ENCODE results near the gene ATF2.

ATF2 gene

GRCh38 chr2:175181104-175181876, 13.3 kb upstream of the ATF2 start, which contains the start of gene ATP5MC3:
Gene ATP5MC3 (minus strand): TSS chr2:175181710. CDS start chr2:175181393, 317 bp downstream.
- H3K79me2 ChIP-seq (ENCODE audit: control insufficient read depth, insufficient read depth, low read length, unreplicated experiment), result peaks cover 41% of the 10 kb centered on the region
- peaks cover 30% of the 10 kb centered on the region for H3K36me3 ChIP-seq (ENCODE audit: insufficient read depth, low read length)
- no peaks in the 10 kb centered on the region for H3K27me3 ChIP-seq (ENCODE audit: insufficient read depth, low read length)
- peak within 1 kb of the TSS; percentile 92 for H3K4me3 ChIP-seq (ENCODE audit: low read depth, low read length)
- H3K4me1 ChIP-seq (ENCODE audit: control insufficient read depth, insufficient read depth, low read length, unreplicated experiment), result peaks cover 10% of the 10 kb centered on the region
- peak within 1 kb of the TSS; percentile 58 for H3K27ac ChIP-seq (ENCODE audit: low read depth, low read length)
- H2AFZ ChIP-seq (ENCODE audit: low read length, unreplicated experiment), result peak within 1 kb of the TSS; percentile 100

- no peaks in the 10 kb centered on the region for H3K27me3 ChIP-seq (ENCODE audit: insufficient read depth, low read length)
- peak overlapping the region; percentile 92 for H3K4me3 ChIP-seq (ENCODE audit: low read depth, low read length)
- peaks cover 41% of the 10 kb centered on the region for H3K79me2 ChIP-seq (ENCODE audit: control insufficient read depth, insufficient read depth, low read length, unreplicated experiment)
- H2AFZ ChIP-seq (ENCODE audit: low read length, unreplicated experiment), result peak overlapping the region; percentile 100
- peaks cover 13% of the 10 kb centered on the region for H3K4me1 ChIP-seq (ENCODE audit: control insufficient read depth, insufficient read depth, low read length, unreplicated experiment)
- peaks cover 30% of the 10 kb centered on the region for H3K36me3 ChIP-seq (ENCODE audit: insufficient read depth, low read length)
- H3K27ac ChIP-seq (ENCODE audit: low read depth, low read length), result peak overlapping the region; percentile 58
Measured at GRCh38 chr2:175180701-175181103, 12.7 kb upstream of the ATF2 start.

GRCh38 chr2:175176624-175177023, 8.6 kb upstream of the ATF2 start:
- H2AFZ ChIP-seq (ENCODE audit: low read length, unreplicated experiment), result no peak overlapping the region
- peaks cover 15% of the 10 kb centered on the region for H3K4me1 ChIP-seq (ENCODE audit: control insufficient read depth, insufficient read depth, low read length, unreplicated experiment)
- no peaks in the 10 kb centered on the region for H3K27me3 ChIP-seq (ENCODE audit: insufficient read depth, low read length)
- H3K79me2 ChIP-seq (ENCODE audit: control insufficient read depth, insufficient read depth, low read length, unreplicated experiment), result peaks cover 35% of the 10 kb centered on the region
- no peak overlapping the region for H3K27ac ChIP-seq (ENCODE audit: low read depth, low read length)
- H3K4me3 ChIP-seq (ENCODE audit: low read depth, low read length), result no peak overlapping the region
- H3K36me3 ChIP-seq (ENCODE audit: insufficient read depth, low read length), result peaks cover 30% of the 10 kb centered on the region

GRCh38 chr2:175175896-175176295, 7.9 kb upstream of the ATF2 start:
- Histone ChIP-seq H3K27ac (ENCODE audit: low read depth, low read length) (no peak overlapping the region), H3K4me3 (ENCODE audit: low read depth, low read length) (no peak overlapping the region), H3K36me3 (ENCODE audit: insufficient read depth, low read length) (peaks cover 30% of the 10 kb centered on the region), H3K79me2 (ENCODE audit: control insufficient read depth, insufficient read depth, low read length, unreplicated experiment) (peaks cover 28% of the 10 kb centered on the region), H3K27me3 (ENCODE audit: insufficient read depth, low read length) (no peaks in the 10 kb centered on the region), H3K4me1 (ENCODE audit: control insufficient read depth, insufficient read depth, low read length, unreplicated experiment) (peaks cover 15% of the 10 kb centered on the region), H2AFZ (ENCODE audit: low read length, unreplicated experiment) (no peak overlapping the region)

GRCh38 chr2:175175320-175175719, 7.3 kb upstream of the ATF2 start:
- peaks cover 22% of the 10 kb centered on the region for H3K79me2 ChIP-seq (ENCODE audit: control insufficient read depth, insufficient read depth, low read length, unreplicated experiment)
- no peak overlapping the region for H3K27ac ChIP-seq (ENCODE audit: low read depth, low read length)
- H3K4me1 ChIP-seq (ENCODE audit: control insufficient read depth, insufficient read depth, low read length, unreplicated experiment), result peaks cover 14% of the 10 kb centered on the region
- peaks cover 30% of the 10 kb centered on the region for H3K36me3 ChIP-seq (ENCODE audit: insufficient read depth, low read length)
- no peak overlapping the region for H3K4me3 ChIP-seq (ENCODE audit: low read depth, low read length)
- no peaks in the 10 kb centered on the region for H3K27me3 ChIP-seq (ENCODE audit: insufficient read depth, low read length)
- no peak overlapping the region for H2AFZ ChIP-seq (ENCODE audit: low read length, unreplicated experiment)

GRCh38 chr2:175170659-175171304, 2.8 kb upstream of the ATF2 start:
- Histone ChIP-seq H2AFZ (ENCODE audit: low read length, unreplicated experiment) (no peak overlapping the region), H3K4me3 (ENCODE audit: low read depth, low read length) (no peak overlapping the region), H3K36me3 (ENCODE audit: insufficient read depth, low read length) (no peaks in the 10 kb centered on the region), H3K27ac (ENCODE audit: low read depth, low read length) (no peak overlapping the region), H3K4me1 (ENCODE audit: control insufficient read depth, insufficient read depth, low read length, unreplicated experiment) (peaks cover 13% of the 10 kb centered on the region), H3K27me3 (ENCODE audit: insufficient read depth, low read length) (no peaks in the 10 kb centered on the region), H3K79me2 (ENCODE audit: control insufficient read depth, insufficient read depth, low read length, unreplicated experiment) (peaks cover 22% of the 10 kb centered on the region)

- no peak overlapping the region for H2AFZ ChIP-seq (ENCODE audit: low read length, unreplicated experiment)
Measured at GRCh38 chr2:175169191-175169590, 1.2 kb upstream of the ATF2 start.

GRCh38 chr2:175168564-175168945, 552 bp upstream of the ATF2 start:
- H3K4me1 ChIP-seq (ENCODE audit: control insufficient read depth, insufficient read depth, low read length, unreplicated experiment), result peaks cover 15% of the 10 kb centered on the region
- no peaks in the 10 kb centered on the region for H3K27me3 ChIP-seq (ENCODE audit: insufficient read depth, low read length)
- peak overlapping the region; percentile 31; the same call in 1 of the 2 replicates for H3K27ac ChIP-seq (ENCODE audit: low read depth, low read length)
- no peaks in the 10 kb centered on the region for H3K36me3 ChIP-seq (ENCODE audit: insufficient read depth, low read length)
- peaks cover 41% of the 10 kb centered on the region for H3K79me2 ChIP-seq (ENCODE audit: control insufficient read depth, insufficient read depth, low read length, unreplicated experiment)
- peak overlapping the region; percentile 89 for H3K4me3 ChIP-seq (ENCODE audit: low read depth, low read length)
- no peak overlapping the region for H2AFZ ChIP-seq (ENCODE audit: low read length, unreplicated experiment)

More at GRCh38 chr2:175169191-175169590, 1.2 kb upstream of the ATF2 start:
- Histone ChIP-seq H3K4me1 (ENCODE audit: control insufficient read depth, insufficient read depth, low read length, unreplicated experiment) (peaks cover 15% of the 10 kb centered on the region), H3K36me3 (ENCODE audit: insufficient read depth, low read length) (no peaks in the 10 kb centered on the region), H3K27me3 (ENCODE audit: insufficient read depth, low read length) (no peaks in the 10 kb centered on the region), H3K4me3 (ENCODE audit: low read depth, low read length) (peak overlapping the region; percentile 89), H3K27ac (ENCODE audit: low read depth, low read length) (no peak overlapping the region), H3K79me2 (ENCODE audit: control insufficient read depth, insufficient read depth, low read length, unreplicated experiment) (peaks cover 38% of the 10 kb centered on the region)

GRCh38 chr2:175167076-175167791, 769 bp downstream of the ATF2 start:
- peak overlapping the region; percentile 89 for H3K4me3 ChIP-seq (ENCODE audit: low read depth, low read length)
- H3K4me1 ChIP-seq (ENCODE audit: control insufficient read depth, insufficient read depth, low read length, unreplicated experiment), result peaks cover 15% of the 10 kb centered on the region
- no peaks in the 10 kb centered on the region for H3K27me3 ChIP-seq (ENCODE audit: insufficient read depth, low read length)
- H3K79me2 ChIP-seq (ENCODE audit: control insufficient read depth, insufficient read depth, low read length, unreplicated experiment), result peaks cover 50% of the 10 kb centered on the region
- H3K27ac ChIP-seq (ENCODE audit: low read depth, low read length), result peak overlapping the region; percentile 78
- peak overlapping the region; percentile 88 for H2AFZ ChIP-seq (ENCODE audit: low read length, unreplicated experiment)
- no peaks in the 10 kb centered on the region for H3K36me3 ChIP-seq (ENCODE audit: insufficient read depth, low read length)

- H3K36me3 ChIP-seq (ENCODE audit: insufficient read depth, low read length), result no peaks in the 10 kb centered on the region
- peaks cover 15% of the 10 kb centered on the region for H3K4me1 ChIP-seq (ENCODE audit: control insufficient read depth, insufficient read depth, low read length, unreplicated experiment)
- H2AFZ ChIP-seq (ENCODE audit: low read length, unreplicated experiment), result no peak overlapping the region
- peak overlapping the region; percentile 78; the same call in 1 of the 2 replicates for H3K27ac ChIP-seq (ENCODE audit: low read depth, low read length)
- peak overlapping the region; percentile 89 for H3K4me3 ChIP-seq (ENCODE audit: low read depth, low read length)
- peaks cover 59% of the 10 kb centered on the region for H3K79me2 ChIP-seq (ENCODE audit: control insufficient read depth, insufficient read depth, low read length, unreplicated experiment)
- no peaks in the 10 kb centered on the region for H3K27me3 ChIP-seq (ENCODE audit: insufficient read depth, low read length)
Measured at GRCh38 chr2:175166216-175166824, 1.7 kb downstream of the ATF2 start.
